ENCODE measurements around the gene MIPOL1. TPM values are rescaled to one million over a fixed set of nuclear protein-coding genes. Genes with fewer than 3 reads are reported as not detected.

MIPOL1 gene
- total and polyA plus RNA-seq, 2 donors from 2014 or later: 4.4 to 14.8 TPM

DNA sequence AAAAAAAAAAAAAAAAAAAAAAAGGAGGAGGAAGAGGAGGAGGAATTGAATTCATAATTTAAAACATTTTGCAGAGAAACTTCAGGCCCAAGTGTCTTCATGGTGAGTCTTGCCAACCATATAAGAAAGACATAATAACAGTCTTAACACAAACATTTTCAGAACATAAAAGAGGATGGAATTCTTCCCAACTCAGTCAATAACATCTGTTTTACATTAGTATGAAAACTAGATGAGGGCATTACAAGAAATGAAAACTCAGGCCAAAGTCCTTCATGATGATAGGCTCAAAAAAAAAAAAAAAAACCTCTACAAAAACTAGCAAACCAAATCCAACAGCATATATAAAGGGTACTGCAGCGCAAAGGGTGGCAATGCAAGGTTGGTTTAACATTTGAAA lies 245.7 kb downstream of the MIPOL1 start:
- TF ChIP-seq, protein P1, sequence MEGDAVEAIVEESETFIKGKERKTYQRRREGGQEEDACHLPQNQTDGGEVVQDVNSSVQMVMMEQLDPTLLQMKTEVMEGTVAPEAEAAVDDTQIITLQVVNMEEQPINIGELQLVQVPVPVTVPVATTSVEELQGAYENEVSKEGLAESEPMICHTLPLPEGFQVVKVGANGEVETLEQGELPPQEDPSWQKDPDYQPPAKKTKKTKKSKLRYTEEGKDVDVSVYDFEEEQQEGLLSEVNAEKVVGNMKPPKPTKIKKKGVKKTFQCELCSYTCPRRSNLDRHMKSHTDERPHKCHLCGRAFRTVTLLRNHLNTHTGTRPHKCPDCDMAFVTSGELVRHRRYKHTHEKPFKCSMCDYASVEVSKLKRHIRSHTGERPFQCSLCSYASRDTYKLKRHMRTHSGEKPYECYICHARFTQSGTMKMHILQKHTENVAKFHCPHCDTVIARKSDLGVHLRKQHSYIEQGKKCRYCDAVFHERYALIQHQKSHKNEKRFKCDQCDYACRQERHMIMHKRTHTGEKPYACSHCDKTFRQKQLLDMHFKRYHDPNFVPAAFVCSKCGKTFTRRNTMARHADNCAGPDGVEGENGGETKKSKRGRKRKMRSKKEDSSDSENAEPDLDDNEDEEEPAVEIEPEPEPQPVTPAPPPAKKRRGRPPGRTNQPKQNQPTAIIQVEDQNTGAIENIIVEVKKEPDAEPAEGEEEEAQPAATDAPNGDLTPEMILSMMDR (IDR thresholded peaks at IDR 0.05; ENCODE audit: borderline replicate concordance, extremely low read depth, insufficient read depth): no peak
- FAIRE-seq (no peak), DNase-seq (no peak)
- no peak overlapping the region for H3K9ac ChIP-seq (ENCODE audit: low read length in 3 of 3)
- no peaks in the 10 kb centered on the region for H3K27me3 ChIP-seq (ENCODE audit: control insufficient read depth, insufficient read depth, low read length)
- no peak overlapping the region for H3K27ac ChIP-seq (ENCODE audit: low read depth in 2 of 2, low read length in 2 of 2)
- no peak overlapping the region for H3K4me3 ChIP-seq (ENCODE audit: low read length in 3 of 3)
- no peaks in the 10 kb centered on the region for H3K36me3 ChIP-seq (ENCODE audit: control insufficient read depth in 2 of 3, insufficient read depth in 3 of 3, low read length in 3 of 3)
- peaks cover 0 to 3% (median 0%) of the 10 kb centered on the region in 3 donors for H3K9me3 ChIP-seq (ENCODE audit: control insufficient read depth in 2 of 3, insufficient read depth in 1 of 3, low read length in 3 of 3)
- no peaks in the 10 kb centered on the region for H3K4me1 ChIP-seq (ENCODE audit: control insufficient read depth in 2 of 3, insufficient read depth in 2 of 3, low read depth in 1 of 3, low read length in 3 of 3)
- intact Hi-C loops (cut with DNase I): no loop called here

DNA sequence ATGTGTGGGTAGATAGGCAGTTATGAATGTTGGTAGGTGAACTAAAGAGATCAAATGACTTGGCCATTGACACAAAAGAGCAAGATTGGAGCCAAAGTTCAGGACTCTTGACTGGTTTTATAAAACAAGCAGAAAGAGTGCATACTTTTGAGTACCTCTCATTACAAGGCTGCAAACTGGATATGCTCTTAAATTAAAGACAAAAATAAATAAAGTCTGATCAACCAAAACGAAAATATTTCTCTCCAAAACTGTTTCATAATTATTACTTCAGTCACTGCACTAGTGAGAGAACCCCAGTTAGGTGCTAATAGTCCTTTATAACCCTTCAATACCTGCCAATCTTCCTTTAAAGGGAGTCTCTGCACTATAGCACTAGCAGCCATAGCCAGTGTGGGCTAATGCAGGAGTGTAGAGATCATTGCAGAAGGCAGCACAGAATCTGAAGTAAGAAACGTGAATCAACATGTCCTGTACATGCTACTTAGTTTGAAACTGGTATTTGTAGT lies 250.2 kb downstream of the MIPOL1 start:
- Histone ChIP-seq H3K4me3 (ENCODE audit: low read length in 3 of 3) (no peak overlapping the region), H3K36me3 (ENCODE audit: control insufficient read depth in 2 of 3, insufficient read depth in 3 of 3, low read length in 3 of 3) (no peaks in the 10 kb centered on the region), H3K27me3 (ENCODE audit: control insufficient read depth, insufficient read depth, low read length) (no peaks in the 10 kb centered on the region), H3K27ac (ENCODE audit: low read depth in 2 of 2, low read length in 2 of 2) (no peak overlapping the region), H3K4me1 (ENCODE audit: control insufficient read depth in 2 of 3, insufficient read depth in 2 of 3, low read depth in 1 of 3, low read length in 3 of 3) (no peaks in the 10 kb centered on the region), H3K9me3 (ENCODE audit: control insufficient read depth in 2 of 3, insufficient read depth in 1 of 3, low read length in 3 of 3) (peaks cover 0 to 3% (median 0%) of the 10 kb centered on the region in 3 donors), H3K9ac (ENCODE audit: low read length in 3 of 3) (no peak overlapping the region)
- TF ChIP-seq, protein P1 (IDR thresholded peaks at IDR 0.05; ENCODE audit: borderline replicate concordance, extremely low read depth, insufficient read depth): no peak
- DNase-seq: no peak
- no peak for FAIRE-seq
- intact Hi-C loops (cut with DNase I): no loop called here

DNA sequence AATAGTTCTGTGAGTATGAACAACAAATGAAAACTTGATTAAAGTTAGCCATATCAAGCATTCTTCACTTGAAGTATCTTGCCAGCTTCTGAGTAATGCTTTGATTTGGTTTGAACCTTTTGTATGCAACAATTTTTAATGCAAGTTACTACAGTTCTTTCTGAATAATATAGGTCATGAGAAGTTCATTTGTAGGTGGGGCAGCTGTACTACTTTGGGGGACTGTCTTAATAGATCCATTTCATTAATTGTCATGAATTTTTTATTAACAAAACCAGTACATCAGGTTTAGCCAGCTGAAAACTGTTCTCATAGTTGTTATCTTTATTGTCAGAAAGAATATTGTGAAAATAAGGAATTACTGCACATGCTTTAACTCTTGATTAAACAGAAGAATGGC lies 254.6 kb downstream of the MIPOL1 start:
- intact Hi-C loops (cut with DNase I): no loop called here
- DNase-seq: peak in 2 of 5 donors; percentile 29 to 30
- H3K27me3 ChIP-seq (ENCODE audit: control insufficient read depth, insufficient read depth, low read length): no peaks in the 10 kb centered on the region
- no peak overlapping the region for H3K9ac ChIP-seq (ENCODE audit: low read length in 3 of 3)
- no peaks in the 10 kb centered on the region for H3K4me1 ChIP-seq (ENCODE audit: control insufficient read depth in 2 of 3, insufficient read depth in 2 of 3, low read depth in 1 of 3, low read length in 3 of 3)
- no peaks in the 10 kb centered on the region for H3K36me3 ChIP-seq (ENCODE audit: control insufficient read depth in 2 of 3, insufficient read depth in 3 of 3, low read length in 3 of 3)
- H3K27ac ChIP-seq (ENCODE audit: low read depth in 2 of 2, low read length in 2 of 2): no peak overlapping the region
- no peak for FAIRE-seq
- no peak overlapping the region for H3K4me3 ChIP-seq (ENCODE audit: low read length in 3 of 3)
- TF ChIP-seq, protein P1 (IDR thresholded peaks at IDR 0.05; ENCODE audit: borderline replicate concordance, extremely low read depth, insufficient read depth): no peak
- no peaks in the 10 kb centered on the region for H3K9me3 ChIP-seq (ENCODE audit: control insufficient read depth in 2 of 3, insufficient read depth in 1 of 3, low read length in 3 of 3)

DNA sequence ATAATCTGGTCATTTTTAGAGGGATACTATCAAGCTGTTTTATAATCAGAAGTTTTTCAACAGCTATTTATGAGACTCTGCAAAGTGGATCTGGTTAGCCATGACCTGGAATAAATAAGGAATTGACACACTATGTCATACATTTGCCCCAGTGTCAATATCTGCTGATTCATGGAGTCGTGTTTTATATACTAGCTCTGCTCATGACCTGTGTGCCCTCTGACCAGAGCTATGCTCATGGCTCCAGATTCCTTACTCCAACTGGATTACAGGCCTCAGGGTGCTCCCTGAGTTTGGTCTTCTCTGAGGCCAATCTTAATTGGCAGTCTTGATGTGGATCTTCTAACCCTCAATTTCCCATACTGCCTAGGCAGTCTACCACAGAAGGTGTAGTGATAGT lies 256.2 kb downstream of the MIPOL1 start:
- H3K27ac ChIP-seq (ENCODE audit: low read depth in 2 of 2, low read length in 2 of 2): no peak overlapping the region
- no peaks in the 10 kb centered on the region for H3K4me1 ChIP-seq (ENCODE audit: control insufficient read depth in 2 of 3, insufficient read depth in 2 of 3, low read depth in 1 of 3, low read length in 3 of 3)
- intact Hi-C loops (cut with DNase I): no loop called here
- TF ChIP-seq, protein P1 (IDR thresholded peaks at IDR 0.05; ENCODE audit: borderline replicate concordance, extremely low read depth, insufficient read depth): no peak
- no peaks in the 10 kb centered on the region for H3K9me3 ChIP-seq (ENCODE audit: control insufficient read depth in 2 of 3, insufficient read depth in 1 of 3, low read length in 3 of 3)
- DNase-seq: no peak
- no peak overlapping the region for H3K4me3 ChIP-seq (ENCODE audit: low read length in 3 of 3)
- H3K36me3 ChIP-seq (ENCODE audit: control insufficient read depth in 2 of 3, insufficient read depth in 3 of 3, low read length in 3 of 3): no peaks in the 10 kb centered on the region
- FAIRE-seq: no peak
- H3K27me3 ChIP-seq (ENCODE audit: control insufficient read depth, insufficient read depth, low read length): no peaks in the 10 kb centered on the region
- no peak overlapping the region for H3K9ac ChIP-seq (ENCODE audit: low read length in 3 of 3)
